Kidney tubule cell (primary cell): ENCODE results near the gene ITPRID2.
"Not testable (repeated sequence)": the region's sequence is repeated elsewhere in the genome, so short reads cannot be mapped to it uniquely, and the experiment has no call there.

Experiments used
- DNase-seq: peaks from one replicate; pipeline ENCODE4 v3.0.0-alpha.2; 2018; ENCODE audit warnings: low spot score

ITPRID2 gene

GRCh38 chr2:181961167-181961566, 69.6 kb downstream of the ITPRID2 start:
- DNase-seq: not testable (repeated sequence)

- no peak for DNase-seq
Observed at GRCh38 chr2:181962142-181962541, 70.6 kb downstream of the ITPRID2 start.

GRCh38 chr2:181970160-181970794, 78.7 kb downstream of the ITPRID2 start:
- DNase-seq: no peak

GRCh38 chr2:181971032-181971431, 79.5 kb downstream of the ITPRID2 start:
- no peak for DNase-seq

GRCh38 chr2:181972431-181973170, 81.1 kb downstream of the ITPRID2 start:
- DNase-seq: no peak

- no peak for DNase-seq
Observed at GRCh38 chr2:181973171-181973783, 81.7 kb downstream of the ITPRID2 start.

- peak; percentile 92 for DNase-seq
Observed at GRCh38 chr2:181977661-181978350, 86.3 kb downstream of the ITPRID2 start.

- peak; percentile 29 for DNase-seq
Observed at GRCh38 chr2:181978351-181979150, 87.0 kb downstream of the ITPRID2 start.
